Dermis blood vessel endothelial cell (primary cell): Measurements from ENCODE around the gene KDM5B. TPM values are rescaled to one million over a fixed set of nuclear protein-coding genes. Genes with fewer than 3 reads are reported as not detected.
A peak's percentile ranks its signal among the peaks of the same experiment; 100 is the strongest.

Source experiments
- DNase-seq: peaks from one replicate; pipeline ENCODE4 v3.0.0; 2010
- total RNA-seq: library from RNA; depleted of rRNA; stranded (reverse); fragments of >200 nt; gene quantifications from 2 replicates; pipeline ENCODE4 v1.2.3, GENCODE V29; 2014

Gene KDM5B
- total RNA-seq, 1 donor from 2014 or later: 89.0 TPM

DNA sequence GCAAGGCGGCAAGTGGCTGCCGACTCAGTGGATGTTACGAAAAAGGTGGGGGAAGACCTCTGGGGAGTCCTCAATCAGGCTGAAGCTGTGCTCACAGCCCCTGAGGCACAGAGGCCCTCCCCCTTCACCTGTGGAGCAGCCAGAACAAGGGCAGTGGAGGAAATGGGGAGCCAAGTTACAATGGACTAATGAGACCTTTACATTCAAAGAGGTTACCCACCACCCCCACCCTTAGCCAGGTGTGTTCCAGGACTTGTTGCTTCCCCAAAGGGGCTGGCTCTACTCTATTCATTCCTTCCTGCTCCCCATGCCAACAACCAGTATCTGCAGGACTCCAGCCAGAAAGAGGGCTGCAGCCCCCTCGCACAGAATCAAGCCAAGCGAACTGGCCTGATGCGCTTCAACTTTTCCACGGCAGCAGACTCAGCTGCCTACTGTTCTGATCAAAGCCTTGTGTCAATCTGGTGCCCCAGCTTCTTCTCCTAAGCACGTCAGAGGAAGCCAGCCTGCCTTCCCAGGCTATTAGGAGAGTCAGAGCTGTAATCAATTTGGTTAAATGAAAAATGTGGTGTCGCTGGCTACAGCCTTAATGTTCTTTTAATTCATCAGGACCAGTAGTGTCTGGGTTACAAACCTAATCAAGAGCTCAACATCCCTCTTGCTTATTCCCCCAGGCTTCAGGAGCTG lies 96.1 kb downstream of the KDM5B start:
- no peak for DNase-seq

DNA sequence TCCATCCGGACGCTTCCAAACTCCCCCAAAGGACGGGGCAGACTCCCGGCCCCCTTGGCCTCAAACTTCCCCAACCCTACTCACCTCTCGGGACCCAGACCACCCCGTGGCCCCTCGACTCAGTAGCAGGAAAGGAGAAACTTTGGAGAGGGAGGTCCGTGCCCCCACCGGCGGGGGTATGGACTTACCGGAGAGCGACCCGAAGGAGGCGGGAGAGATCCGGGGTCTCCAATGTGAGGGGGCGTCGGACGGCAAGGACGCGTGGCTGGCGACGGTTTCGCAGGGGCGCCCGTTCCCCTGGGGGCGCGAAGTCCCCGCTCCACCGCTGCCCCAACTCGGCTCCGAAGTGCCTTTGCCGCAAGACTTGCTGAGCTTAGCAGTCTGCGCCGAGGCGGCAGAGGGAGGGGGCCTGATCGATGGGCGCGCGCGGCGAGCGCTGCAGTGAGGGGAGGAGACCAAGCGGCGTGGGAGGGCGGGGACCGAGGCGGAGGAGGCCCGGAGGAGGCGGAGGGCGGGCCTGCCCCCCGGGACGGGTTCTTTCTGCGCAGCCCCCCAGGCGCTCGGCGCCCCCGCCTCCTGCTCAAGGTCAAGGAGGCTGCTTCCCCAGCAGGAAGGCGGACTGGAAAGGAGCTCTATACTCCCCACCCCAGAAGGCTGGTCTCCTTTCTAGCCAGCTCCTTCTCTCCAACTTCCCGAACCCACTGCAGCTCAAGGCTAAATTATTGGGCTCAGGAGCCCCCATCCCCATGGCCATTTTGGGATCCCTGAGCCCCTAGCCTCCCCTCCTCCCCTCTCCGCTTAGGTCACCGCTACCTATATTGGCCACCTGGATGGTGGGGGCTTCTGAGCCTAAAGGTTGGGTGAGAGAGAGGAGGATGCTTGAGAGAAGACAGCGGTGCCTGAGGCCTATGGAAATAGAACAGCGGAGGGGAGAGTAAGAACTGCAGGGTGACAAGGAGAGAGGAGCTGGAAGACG lies 97.9 kb downstream of the KDM5B start, which contains the start of gene SYT2:
Gene SYT2 (minus strand): TSS at position 385 of the 976 bp plus-strand sequence. CDS start 104,682 bp downstream, outside the sequence.
- peak; percentile 37 for DNase-seq

DNA sequence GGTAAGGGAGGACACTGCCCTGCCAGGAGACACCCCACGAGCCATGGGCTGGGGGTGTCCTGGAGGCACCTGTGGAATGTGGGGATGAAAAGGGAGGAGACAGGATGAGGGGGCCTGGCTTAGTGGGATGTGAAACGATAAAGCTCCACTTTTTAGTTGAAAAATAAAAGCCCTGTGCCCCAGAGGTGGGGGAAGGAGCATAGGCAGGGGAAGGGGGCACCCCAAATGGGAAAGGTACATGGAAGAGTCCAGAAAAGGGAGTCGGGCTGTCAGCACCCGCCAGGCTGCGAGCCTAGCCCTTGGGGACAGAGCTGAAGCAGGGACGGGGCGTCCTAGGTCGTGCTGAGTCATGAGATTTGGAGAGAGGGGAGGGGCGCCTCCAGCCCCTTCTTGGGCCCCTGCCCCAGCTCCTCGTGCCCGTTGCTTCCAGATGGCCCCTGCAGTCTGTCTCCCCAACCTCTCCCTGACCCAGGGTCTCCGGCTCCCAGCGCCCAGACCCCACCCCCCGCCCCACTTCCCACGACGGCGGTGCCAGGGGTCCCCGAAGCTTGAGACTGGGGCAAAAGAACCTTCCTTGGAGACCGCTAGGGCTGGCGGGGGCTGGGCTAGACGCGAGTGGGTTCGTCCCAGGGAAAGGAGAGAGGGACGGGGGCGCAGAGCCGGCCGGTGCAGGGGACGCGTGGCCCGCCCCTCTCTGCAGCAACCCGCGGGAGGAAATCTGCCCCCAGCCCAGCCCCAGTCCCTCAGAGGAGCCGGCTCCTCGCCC lies 98.8 kb downstream of the KDM5B start:
- no peak for DNase-seq

DNA sequence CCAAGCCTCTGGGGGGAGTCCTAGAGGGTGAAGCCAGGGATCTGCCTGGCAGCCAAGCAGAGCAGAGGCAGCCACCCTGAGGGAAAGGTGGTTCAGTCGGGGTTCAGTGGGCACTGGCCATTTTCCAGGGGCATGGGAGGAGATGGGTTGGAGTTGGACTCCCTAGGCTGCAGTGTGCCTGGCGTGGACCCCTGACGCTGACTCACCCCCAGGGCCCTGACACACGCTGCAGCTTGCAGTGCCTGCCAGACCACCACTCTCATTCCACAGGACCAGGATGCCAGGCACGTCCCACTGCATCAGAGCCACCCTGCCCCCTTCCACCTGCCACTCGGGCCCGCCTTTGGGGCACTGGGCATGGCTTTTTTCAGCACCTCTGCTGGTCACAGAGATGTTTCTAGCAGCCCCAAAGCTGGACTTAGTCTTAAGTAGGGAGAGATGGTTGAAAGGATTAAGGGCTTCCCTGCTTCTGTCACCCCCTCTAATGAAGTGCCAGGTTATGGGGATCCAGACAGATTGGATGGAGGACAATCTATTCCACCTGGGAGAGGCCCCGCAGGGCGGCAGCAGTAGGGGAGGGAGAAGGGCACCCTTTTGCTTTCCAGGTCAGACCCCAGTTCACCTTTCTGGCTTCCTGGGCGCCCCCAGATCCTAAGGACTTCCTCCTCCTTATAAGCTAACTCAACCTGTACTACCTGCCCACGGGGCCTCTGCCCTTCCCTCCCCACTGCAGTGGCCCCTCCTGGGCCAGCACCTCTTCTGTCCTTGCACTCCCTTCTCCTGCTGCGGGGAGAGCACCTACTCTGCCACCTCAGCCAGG lies 99.6 kb downstream of the KDM5B start:
- DNase-seq: no peak

DNA sequence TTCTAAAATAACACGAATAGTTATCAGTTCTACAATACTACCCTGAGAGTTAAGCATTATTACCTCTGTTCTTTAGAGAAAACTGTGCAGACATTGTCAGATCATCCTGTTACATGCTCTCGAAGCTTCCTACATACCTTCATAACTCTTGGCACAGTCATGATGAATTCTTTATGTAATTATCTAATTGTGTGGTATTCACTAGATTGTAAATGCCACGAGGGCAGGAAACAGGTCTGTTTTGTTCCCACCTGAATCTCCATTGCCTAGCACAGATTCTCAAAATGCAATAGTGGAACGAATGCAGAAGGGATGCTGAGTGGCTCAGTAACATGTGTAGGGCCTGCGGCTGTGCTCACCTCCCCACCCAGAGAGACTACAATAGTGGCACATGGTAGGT lies 101.4 kb downstream of the KDM5B start:
- DNase-seq: no peak

DNA sequence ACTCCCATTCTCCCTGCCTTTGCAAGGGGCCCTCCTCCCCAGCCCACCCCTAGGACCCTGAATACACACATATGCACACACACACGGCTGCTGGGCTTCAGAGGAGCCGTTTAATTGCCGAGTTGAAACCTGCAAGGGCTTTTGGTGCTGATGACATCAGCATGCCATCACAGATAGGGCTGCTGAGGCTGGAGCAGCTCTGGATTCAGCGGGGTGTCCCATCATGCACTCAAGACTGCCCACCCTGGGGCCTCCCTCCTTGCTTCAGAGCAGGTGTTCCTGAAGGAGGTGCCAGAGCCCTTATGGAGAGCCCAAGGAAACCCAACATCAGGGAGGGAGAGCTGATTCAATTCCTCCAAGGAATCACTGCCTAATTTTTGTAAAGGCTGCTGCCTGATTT lies 103.6 kb downstream of the KDM5B start:
- no peak for DNase-seq

DNA sequence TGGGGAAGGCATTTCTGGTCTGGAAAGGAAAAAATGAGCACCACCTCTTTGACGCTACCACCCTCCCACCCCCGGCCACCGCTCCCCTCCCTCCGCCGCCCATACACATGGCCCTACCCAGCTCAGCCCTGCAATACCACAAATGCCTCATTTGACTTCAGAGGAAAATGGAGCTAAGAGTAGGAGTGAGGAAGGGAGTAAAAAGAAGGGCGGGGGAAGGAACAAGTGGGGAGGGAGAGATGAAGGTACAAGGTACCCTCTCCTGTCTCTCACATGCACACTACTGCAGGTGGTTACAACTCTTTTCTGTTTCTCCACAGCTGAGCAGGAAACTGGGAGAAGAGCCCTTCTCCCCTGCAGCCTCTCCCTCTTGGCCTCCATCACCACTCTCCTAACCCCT lies 105.0 kb downstream of the KDM5B start:
- no peak for DNase-seq

DNA sequence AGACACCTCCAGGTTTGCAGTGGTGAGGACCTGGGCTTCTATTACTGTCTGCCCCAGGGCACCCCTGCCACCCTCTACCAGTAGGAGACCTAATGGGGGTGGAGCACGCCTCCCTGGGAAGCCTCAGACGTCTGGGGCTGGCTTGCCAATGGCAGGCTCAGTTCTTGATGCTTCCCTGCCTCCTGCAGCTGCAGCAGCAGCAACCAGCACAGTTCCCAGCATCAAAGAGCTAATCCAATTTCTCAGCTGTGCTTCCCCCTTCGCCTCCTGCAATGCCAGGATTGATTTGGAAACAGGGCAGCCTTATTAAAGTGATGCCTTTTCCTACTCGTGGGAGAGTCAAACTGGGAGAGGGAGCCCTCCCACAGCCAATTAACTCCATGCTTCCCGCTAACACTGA lies 106.1 kb downstream of the KDM5B start:
- DNase-seq: no peak

DNA sequence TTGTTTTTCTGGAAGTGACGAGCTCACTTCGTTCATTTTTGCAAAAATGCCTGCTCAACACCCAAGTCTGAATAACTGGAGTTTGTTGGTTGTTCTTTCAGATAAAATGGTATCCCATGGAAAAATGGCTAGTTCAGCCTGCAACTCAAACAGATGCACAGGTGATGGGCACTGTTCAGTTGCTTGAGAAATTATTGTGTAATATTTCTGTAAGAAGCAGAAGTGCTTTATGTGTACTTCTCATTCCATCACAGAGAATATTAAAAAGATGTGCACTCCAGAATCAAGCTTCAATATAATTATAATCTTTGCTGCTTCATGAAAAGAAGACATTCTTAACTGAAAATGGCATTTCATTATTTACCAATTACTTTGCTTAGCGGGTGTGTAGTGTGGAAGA lies 107.0 kb downstream of the KDM5B start:
- no peak for DNase-seq

DNA sequence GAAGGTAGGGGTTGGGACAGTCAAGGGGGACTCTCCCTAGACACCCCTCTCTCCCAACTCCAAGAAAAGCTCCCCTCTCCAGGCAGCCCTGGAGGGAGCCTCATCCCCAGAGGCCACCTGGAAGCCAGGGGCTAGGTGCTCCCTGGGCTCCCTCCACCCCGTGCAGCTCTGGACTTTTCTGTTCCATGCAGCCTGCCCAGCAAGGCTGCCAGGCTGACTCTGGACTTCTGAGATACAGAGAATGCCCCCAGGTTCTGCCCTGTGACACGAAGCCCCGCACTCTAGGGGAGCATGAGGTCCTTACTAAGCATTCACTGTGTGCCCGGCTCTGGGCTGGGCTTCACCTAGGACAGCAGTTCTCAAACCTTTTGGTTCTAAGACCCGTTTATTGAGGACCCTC lies 108.2 kb downstream of the KDM5B start:
- DNase-seq: no peak

DNA sequence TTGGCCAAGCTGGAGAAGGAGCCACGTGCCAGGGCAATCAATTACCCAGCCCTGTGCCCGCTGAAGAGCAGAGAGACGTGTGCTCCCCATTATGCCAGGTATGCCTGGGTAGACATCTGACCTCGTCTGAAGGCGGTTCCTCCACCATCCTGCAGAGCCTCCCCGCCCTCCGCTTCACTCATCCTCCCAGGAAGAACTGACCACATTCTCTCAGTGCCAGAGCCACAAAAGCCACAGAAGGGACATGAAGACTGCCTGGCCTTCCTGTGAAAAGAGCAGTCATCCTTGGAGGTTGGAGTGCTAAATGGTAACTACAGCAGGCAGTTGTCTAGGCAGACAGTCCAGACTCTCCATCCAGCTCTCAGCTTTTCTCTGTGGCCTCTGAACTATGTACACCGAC lies 109.9 kb downstream of the KDM5B start:
- no peak for DNase-seq

DNA sequence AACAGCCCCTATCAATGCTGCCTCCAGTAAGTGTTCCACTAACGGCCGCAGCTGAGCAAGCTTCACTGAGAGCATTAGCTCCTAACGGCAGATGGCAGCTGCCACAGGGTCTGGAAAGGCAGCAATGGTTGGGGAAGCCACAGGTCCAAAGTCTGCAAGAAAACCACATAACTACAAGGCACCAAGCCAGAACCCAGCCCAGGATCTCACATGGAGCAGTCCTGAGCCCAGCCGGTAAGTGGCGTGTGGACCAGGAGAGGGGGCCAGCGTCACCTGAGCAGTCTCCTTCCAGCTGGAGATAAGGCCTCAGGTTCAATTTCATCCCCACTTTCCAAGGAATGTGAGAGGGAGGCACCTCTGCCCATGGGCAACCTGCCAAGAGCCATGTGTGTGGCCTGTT lies 111.2 kb downstream of the KDM5B start:
- DNase-seq: no peak

DNA sequence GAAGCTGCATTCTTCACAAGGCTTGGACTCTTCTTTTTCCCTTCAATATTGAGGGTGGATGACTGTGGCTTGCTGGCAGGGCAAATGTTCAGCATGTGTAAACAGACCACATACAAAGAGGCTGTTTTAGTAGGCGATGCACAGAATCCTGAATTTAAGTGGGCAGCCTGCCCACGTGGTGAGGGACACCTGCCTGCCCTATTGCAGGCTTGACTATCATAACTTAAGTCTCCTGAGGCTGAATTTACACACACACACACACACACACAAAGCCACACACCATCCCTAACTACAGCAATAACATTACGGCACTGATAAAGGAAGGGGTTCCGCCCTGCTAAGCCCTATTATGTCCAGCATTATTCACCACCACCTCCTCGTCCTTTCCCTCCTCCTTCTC lies 113.9 kb downstream of the KDM5B start:
- no peak for DNase-seq

DNA sequence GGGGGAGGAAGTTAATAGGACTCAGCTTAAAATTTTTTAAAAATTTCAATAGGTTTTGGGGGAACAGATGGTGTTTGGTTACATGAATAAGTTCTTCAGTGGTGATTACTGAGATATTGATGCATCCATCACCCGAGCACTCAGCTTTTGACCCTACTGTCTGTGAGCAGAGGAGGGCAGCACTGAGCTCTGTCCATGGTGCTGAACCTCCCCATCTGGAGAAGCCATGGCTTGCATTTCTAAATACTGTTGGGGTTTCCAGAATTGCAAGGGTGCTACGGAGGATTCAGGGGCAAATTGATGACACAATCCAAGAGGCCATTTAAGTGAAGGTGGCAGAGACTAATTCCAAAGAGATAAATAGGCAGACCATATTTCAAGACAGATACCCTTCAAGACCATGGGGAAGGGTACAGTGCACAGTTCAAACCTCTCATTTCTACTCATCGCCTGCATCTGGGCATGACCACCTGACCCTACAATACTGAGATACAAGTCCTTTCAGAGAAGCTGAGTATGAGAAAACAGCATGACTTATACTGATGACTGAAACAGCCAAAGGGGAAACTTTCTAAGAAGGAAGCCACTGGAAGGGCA lies 115.2 kb downstream of the KDM5B start:
- DNase-seq: peak; percentile 83

DNA sequence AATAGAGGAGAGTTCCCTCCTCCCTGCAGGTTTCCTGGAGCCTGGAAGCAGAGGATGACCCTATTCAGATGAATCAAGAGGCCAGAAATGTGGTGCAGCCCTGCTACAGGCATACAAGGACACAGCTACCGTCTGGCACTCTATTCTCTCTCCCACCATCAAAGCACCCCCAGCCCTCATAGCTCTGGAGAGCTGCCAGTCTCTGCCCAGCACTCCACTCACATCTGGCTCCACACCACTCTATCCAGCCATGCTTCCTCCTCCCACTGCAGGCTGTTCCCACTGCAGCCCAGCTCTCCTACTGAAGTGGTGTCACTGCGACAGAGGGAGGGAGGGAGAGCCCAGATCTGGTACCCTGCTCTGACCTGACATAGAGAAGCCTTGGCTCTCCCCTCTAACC lies 116.4 kb downstream of the KDM5B start:
- no peak for DNase-seq

DNA sequence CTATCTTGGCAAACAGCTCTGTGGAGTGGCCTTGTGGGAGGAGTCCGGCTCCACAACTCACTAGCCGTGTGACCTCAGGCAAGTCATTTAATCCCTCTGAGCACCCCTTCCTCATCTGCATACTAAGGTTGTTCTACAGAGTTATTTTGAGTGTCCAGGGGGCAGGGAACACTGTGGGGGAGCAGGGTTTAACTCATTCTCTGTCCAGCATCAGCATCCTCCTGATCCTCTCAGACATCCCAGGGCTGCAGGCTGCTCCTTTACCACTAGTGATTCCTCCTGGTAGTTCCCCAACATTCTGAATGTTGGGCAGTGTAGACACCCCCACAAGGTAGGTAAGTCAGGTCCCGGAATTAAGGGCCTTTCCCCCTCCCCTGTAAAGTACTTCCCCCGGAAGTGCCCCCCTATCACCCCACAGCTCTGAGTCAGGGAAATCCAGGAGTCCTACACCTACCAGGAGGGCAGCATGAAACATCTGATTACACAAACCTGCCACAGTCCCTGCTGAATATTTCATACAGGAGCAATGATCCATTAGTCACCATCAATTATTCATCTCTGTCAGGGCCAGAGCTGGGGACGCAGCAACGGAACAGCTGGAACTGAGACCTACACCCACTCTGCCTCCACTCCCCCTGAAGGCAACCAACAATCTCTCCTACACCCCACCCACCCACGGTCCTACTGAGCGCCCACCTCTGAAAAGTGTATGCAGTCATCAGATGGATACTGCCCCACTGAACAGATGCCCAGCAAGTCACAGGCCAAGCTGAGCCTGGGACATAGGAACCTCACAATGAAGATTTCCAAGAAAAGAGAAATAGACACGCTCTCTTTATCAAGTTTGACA lies 118.5 kb downstream of the KDM5B start:
- DNase-seq: no peak

DNA sequence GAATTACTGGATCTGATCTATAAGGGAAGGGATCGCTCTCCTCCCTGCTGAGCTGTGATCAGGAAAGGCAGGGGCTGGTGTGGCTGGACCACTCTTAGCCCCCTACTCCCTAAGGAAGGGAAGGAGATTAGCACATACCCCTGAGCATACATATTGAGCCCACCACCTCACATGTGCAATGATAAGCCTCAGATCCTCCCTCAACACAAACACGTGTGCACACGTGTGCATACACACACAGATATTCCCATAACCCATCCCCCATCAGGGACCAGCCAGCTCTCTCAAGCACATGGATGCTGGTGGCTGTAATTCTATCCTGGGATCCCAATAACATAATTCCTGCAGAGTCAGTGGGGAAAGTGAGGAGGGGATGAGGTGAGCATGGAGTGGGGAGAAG lies 119.1 kb downstream of the KDM5B start:
- DNase-seq: no peak

DNA sequence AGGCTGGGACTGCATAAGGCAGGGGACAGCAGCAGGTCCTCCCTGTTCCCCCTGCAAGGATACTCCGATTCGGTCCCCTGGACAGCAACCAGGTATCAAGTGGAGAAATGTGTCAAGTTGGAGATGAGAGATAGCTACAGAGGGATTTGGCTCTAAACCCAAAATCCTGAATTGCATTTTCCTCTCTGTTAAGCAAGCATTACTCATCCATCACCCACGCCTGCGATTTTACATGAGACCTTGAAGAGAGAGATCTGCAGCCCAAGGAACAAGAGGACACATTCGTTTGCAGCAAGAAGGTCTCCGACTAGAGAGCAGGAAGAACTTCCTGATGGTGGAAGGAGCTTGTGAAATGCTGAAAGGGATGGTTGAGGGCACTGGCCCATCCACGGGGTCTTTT lies 119.8 kb downstream of the KDM5B start:
- DNase-seq: no peak

DNA sequence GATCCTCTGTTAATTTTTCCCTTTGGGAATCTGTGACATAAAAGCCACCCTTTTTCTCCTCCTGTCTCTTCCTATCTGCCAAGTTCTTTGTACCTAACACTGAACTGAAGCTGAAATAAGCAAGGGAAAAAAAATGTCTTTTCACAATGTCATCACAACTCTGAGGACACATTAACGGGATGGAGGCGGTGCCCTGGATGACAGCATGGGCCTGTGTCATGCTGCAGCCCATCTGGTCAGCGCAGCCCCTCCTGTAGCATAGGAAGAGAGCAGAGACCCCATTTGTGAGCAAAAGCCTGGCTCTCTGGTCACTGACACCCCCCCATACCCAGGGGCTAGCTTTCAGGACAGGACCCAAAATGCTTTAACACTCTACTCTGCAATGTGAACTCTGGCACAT lies 120.4 kb downstream of the KDM5B start:
- no peak for DNase-seq

DNA sequence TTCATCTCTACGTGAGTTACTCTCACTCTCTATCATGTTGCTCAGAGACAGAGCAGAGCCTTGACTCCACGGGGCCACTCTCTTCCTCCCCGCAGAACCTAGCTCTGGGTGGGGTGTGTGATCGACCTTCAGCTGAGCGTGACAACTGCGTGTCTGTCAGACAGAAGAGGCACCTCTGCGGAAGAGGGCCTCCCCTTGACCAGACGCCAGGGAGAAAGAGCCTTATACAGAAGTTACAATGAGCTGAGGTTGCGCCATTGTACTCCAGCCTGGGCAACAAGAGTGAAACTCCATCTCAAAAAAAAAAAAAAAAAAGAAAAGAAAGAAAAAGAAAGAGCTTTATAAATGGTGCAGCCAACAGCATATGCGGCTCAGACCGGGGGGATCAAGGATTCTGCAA lies 120.9 kb downstream of the KDM5B start:
- no peak for DNase-seq

DNA sequence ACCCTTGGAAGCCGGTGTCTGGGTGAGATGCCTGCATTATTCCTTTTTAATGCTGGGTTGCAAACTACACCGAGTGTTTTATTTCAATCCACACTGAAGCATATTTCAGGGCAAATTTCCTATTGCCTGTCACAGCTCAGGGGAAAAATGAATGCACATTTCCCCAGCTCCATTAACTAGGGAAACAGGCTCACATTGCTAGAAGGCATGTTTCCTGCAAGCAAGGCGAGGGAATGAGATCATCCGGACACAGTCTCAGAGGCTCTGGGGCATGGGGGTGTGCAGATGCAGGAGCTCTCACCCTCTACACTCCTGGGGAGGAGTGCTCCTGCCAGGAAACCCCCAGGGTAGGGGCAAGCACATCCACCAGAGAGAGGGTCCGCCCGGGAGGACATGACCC lies 122.6 kb downstream of the KDM5B start:
- peak; percentile 36 for DNase-seq
